ENCODE results near the gene SMKR1. TPM values are rescaled to one million over a fixed set of nuclear protein-coding genes. Genes with fewer than 3 reads are reported as not detected.
"Not testable (repeated sequence)": the region's sequence is repeated elsewhere in the genome, so short reads cannot be mapped to it uniquely, and the experiment has no call there.

The SMKR1 gene
- total RNA-seq, 4 donors from 2014 or later, result not detected

DNA sequence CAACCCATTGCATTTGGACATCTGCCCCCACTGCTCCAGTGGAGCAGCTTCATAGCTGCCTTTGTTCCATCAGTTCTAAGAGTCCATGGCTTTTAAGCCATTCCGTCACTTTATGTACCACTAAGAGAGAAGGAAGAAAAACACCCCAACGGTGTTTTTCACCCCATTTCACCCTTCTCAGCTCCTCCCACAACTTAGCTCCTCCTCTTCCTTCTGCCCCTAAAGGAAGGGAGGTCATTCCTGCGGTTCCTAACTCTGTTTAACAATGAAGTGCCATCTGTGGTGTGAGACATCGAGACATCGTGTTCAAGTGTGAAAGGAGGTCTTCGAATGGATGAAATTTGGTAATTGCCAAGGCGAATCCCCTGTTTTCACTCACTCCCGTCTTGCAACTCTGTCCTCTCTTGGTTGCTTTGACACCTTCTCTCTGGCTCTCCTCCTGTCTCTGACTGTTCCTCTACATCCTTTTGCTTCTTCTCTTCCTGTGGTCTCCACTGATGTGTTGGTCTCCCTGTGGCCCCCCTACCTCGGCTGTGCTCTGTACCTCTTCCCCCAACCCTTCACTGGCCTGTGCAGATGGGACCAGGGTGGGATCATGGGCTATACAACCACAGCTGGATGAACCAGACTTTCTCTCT, 23.0 kb downstream of the SMKR1 start:
- no peaks in the 10 kb centered on the region for H3K36me3 ChIP-seq
- TF ChIP-seq, protein P1, sequence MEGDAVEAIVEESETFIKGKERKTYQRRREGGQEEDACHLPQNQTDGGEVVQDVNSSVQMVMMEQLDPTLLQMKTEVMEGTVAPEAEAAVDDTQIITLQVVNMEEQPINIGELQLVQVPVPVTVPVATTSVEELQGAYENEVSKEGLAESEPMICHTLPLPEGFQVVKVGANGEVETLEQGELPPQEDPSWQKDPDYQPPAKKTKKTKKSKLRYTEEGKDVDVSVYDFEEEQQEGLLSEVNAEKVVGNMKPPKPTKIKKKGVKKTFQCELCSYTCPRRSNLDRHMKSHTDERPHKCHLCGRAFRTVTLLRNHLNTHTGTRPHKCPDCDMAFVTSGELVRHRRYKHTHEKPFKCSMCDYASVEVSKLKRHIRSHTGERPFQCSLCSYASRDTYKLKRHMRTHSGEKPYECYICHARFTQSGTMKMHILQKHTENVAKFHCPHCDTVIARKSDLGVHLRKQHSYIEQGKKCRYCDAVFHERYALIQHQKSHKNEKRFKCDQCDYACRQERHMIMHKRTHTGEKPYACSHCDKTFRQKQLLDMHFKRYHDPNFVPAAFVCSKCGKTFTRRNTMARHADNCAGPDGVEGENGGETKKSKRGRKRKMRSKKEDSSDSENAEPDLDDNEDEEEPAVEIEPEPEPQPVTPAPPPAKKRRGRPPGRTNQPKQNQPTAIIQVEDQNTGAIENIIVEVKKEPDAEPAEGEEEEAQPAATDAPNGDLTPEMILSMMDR (IDR thresholded peaks at IDR 0.05), result no peak
- TF ChIP-seq EP300 (IDR thresholded peaks at IDR 0.05) (no peak), POLR2A (IDR thresholded peaks at IDR 0.05) (no peak), POLR2AphosphoS5 (IDR thresholded peaks at IDR 0.05) (no peak)
- H3K4me1 ChIP-seq, result no peaks in the 10 kb centered on the region
- H3K4me3 ChIP-seq, result no peak overlapping the region
- H3K9me3 ChIP-seq, result no peaks in the 10 kb centered on the region
- WGBS, result 86% methylated on average over 9 of the region's 9 CpGs
- peaks cover 5% of the 10 kb centered on the region for H3K27me3 ChIP-seq
- H3K27ac ChIP-seq, result no peak overlapping the region
- DNase-seq (ENCODE audit: low spot score in 2 of 2), result no peak

DNA sequence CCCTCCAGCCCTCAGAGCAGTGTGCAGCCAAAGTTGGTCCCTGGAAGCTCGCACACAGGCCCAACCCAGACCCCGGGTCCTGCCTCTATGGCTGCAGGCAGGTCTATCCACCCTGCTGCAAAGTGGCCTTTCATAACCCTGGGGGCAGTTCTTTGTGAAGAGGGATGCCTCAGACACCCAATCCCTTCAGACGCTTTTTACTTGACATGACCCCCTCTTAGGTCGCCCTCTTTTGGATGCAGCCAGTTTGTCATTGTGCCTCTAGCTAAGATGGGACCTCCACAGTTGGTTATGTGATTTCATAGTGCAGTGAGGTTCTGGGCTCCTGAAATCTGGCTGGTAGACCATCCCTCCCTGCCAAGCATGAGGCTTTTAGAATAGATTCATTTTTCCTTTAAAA, 27.3 kb downstream of the SMKR1 start:
- Histone ChIP-seq H3K4me1 (no peaks in the 10 kb centered on the region), H3K4me3 (no peak overlapping the region), H3K27ac (no peak overlapping the region), H3K27me3 (no peaks in the 10 kb centered on the region), H3K9me3 (no peaks in the 10 kb centered on the region), H3K36me3 (no peaks in the 10 kb centered on the region)
- WGBS, result 79% methylated on average over 4 of the region's 4 CpGs
- DNase-seq (ENCODE audit: low spot score in 2 of 2), result no peak
- TF ChIP-seq, protein P1 (IDR thresholded peaks at IDR 0.05), result no peak
- TF ChIP-seq EP300 (IDR thresholded peaks at IDR 0.05) (no peak), POLR2AphosphoS5 (IDR thresholded peaks at IDR 0.05) (no peak), POLR2A (IDR thresholded peaks at IDR 0.05) (no peak)

DNA sequence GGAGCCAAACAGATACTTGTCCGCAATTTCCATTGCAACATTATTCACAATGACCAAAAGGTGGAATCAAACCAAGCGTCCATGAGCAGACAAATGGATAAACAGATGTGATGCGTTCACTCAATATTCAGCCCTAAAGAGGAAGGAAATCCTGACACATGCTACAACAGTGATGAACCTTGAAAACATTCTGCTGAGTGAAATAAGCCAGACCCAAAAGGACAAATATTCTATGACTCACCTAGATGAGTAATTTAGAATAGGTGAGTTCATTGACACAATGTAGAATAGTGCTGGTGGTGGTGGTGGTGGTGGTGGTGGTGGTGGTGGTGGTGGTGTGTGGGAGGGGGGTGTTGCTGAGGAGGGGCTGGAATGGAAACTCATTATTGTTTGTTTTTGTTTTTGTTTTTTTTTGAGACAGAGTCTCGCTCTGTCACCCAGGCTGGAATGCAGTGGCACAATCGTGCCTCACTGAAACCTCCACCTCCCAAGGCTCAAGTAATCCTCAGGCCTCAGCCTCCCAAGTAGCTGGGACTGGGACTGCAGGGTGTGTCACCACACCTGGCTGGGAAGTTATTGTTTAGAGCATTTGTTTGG, 28.6 kb downstream of the SMKR1 start:
- TF ChIP-seq, protein P1 (IDR thresholded peaks at IDR 0.05), result no peak
- no peak for TF ChIP-seq POLR2AphosphoS5 (IDR thresholded peaks at IDR 0.05)
- TF ChIP-seq EP300 (IDR thresholded peaks at IDR 0.05), result no peak
- no peak for TF ChIP-seq POLR2A (IDR thresholded peaks at IDR 0.05)
- no peak overlapping the region for H3K27ac ChIP-seq
- no peaks in the 10 kb centered on the region for H3K27me3 ChIP-seq
- no peaks in the 10 kb centered on the region for H3K4me1 ChIP-seq
- H3K9me3 ChIP-seq, result no peaks in the 10 kb centered on the region
- no peak for DNase-seq (ENCODE audit: low spot score in 2 of 2)
- no peak overlapping the region for H3K4me3 ChIP-seq
- H3K36me3 ChIP-seq, result no peaks in the 10 kb centered on the region
- WGBS, result 75% methylated on average over 5 of the region's 5 CpGs

DNA sequence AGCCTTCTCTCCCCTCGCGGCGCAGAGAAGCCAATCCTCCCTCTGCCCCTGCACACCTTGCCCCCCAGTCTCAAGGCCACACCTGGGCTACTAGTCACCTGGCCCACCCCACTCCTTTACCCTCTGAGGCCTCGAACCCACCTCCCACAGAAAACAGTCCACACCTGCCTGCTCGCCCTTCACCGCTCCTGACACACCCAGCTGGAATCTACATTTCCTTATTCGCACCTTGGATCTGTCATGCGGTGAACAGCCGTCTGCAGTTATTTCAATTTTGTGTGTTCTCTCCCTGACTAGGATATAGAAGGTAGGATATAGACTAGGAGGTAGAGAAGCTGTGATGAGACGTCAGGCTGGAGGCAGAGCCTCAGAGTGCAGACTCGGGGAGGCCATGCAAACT, 29.4 kb downstream of the SMKR1 start:
- Histone ChIP-seq H3K4me3 (no peak overlapping the region), H3K9me3 (no peaks in the 10 kb centered on the region), H3K4me1 (no peaks in the 10 kb centered on the region), H3K27me3 (no peaks in the 10 kb centered on the region), H3K36me3 (no peaks in the 10 kb centered on the region), H3K27ac (no peak overlapping the region)
- DNase-seq (ENCODE audit: low spot score in 2 of 2), result no peak
- 85% methylated on average over 11 of the region's 11 CpGs for whole genome bisulfite sequencing
- no peak for TF ChIP-seq POLR2A (IDR thresholded peaks at IDR 0.05)
- no peak for TF ChIP-seq POLR2AphosphoS5 (IDR thresholded peaks at IDR 0.05)
- no peak for TF ChIP-seq EP300 (IDR thresholded peaks at IDR 0.05)
- TF ChIP-seq, protein P1 (IDR thresholded peaks at IDR 0.05), result no peak

DNA sequence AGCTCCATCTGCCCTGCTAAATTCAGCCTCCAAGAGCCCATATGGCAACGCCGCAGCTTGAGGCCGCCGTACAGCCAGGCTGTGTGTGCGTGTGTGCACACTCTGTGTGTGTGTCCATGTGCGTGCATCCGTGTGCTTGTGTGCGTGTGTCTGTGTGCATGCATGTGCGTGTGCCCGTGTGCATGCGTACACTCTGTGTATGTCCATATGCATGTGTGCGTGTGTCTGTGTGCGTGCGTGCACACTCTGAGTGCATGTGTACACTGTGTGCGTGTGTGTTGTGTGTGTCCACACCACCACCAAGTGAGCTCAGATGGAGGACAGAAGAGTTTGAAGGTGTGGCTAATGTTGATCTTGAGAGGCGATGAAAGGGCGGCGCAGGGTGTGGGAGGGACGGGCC, 30.0 kb downstream of the SMKR1 start:
- Histone ChIP-seq H3K27me3 (no peaks in the 10 kb centered on the region), H3K36me3 (no peaks in the 10 kb centered on the region), H3K4me3 (no peak overlapping the region), H3K4me1 (no peaks in the 10 kb centered on the region), H3K9me3 (no peaks in the 10 kb centered on the region), H3K27ac (no peak overlapping the region)
- no peak for TF ChIP-seq POLR2A (IDR thresholded peaks at IDR 0.05)
- TF ChIP-seq EP300 (IDR thresholded peaks at IDR 0.05), result no peak
- TF ChIP-seq, protein P1 (IDR thresholded peaks at IDR 0.05), result no peak
- no peak for TF ChIP-seq POLR2AphosphoS5 (IDR thresholded peaks at IDR 0.05)
- DNase-seq (ENCODE audit: low spot score in 2 of 2), result no peak
- WGBS, result 75% methylated on average over 17 of the region's 19 CpGs

DNA sequence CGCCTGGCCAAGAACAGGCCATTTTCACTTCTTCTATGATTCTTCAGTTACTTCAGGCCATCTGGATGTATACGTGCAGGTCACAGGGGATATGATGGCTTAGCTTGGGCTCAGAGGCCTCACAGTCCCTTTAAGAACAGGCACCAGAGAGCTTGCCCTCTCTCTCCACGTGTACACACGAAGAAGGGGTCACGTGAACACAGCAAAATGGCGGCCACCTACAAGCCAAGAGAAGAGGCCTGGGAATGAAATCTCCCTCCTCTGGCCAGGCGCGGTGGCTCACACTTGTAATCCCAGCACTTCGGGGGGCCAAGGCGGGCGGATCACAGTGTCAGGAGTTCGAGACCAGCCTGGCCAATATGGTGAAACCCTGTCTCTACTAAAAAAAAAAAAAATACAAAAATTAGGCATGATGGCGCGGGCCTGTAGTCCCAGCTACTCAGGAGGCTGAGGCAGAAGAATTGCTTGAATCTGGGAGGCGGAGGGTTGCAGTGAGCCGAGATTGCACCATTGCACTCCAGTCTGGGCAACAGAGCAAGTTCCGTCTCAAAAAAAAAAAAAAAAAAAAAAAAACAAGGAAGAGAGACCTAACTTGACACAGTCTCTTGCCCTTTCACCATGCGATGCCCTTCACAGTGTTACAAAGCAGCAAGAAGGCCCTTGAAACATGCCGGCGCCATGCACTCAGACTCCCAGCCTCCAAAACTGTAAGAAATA, 32.4 kb downstream of the SMKR1 start:
- not testable (repeated sequence) for H3K36me3 ChIP-seq; H3K27ac ChIP-seq; DNase-seq (ENCODE audit: low spot score in 2 of 2); H3K9me3 ChIP-seq; H3K4me1 ChIP-seq; H3K27me3 ChIP-seq; H3K4me3 ChIP-seq
- 86% methylated on average over 19 of the region's 20 CpGs for WGBS

Data from suprapubic skin (tissue), 4 donors.